Measurements from ENCODE around the gene CROCC2. TPM values are rescaled to one million over a fixed set of nuclear protein-coding genes. Genes with fewer than 3 reads are reported as not detected.

Gene CROCC2
- total and polyA plus RNA-seq, 2 of the 13 experiments (the other 11 are each of a cell fraction or from before 2014, with no cell fraction given), result not detected

GRCh38 chr2:240997856-240998705, 91.9 kb downstream of the CROCC2 start, which contains the start of gene SNED1 (continued):
- TF ChIP-seq RERE (CRISPR knock-in tag; IDR thresholded peaks at IDR 0.05; ENCODE audit: low read depth) (no peak), CHCHD3 (CRISPR knock-in tag; IDR thresholded peaks at IDR 0.05) (no peak; the same call in 1 of the 2 replicates), DMTF1 (CRISPR knock-in tag; IDR thresholded peaks at IDR 0.05) (no peak), SNAPC5 (CRISPR knock-in tag; IDR thresholded peaks at IDR 0.05; ENCODE audit: borderline replicate concordance) (peak; percentile 89), ZNF512 (CRISPR knock-in tag; IDR thresholded peaks at IDR 0.05) (no peak), RAD21 (CRISPR knock-in tag; IDR thresholded peaks at IDR 0.05) (no peak), LBX2 (CRISPR knock-in tag; IDR thresholded peaks at IDR 0.05; ENCODE audit: borderline replicate concordance) (no peak), MTF2 (CRISPR knock-in tag; IDR thresholded peaks at IDR 0.05; ENCODE audit: borderline replicate concordance) (peak; percentile 84; the same call in 1 of the 2 replicates), ZNF772 (CRISPR knock-in tag; IDR thresholded peaks at IDR 0.05) (no peak), ZSCAN31 (CRISPR knock-in tag; IDR thresholded peaks at IDR 0.05; ENCODE audit: low read depth) (0 out of 2 replicates have a peak, but pooled peaks have one; percentile 9), CBX5 (CRISPR knock-in tag; IDR thresholded peaks at IDR 0.05; ENCODE audit: borderline replicate concordance) (no peak), ZNF234 (CRISPR knock-in tag; conservative IDR thresholded peaks at IDR 0.05) (no peak), SNAPC2 (CRISPR knock-in tag; IDR thresholded peaks at IDR 0.05) (peak; percentile 98), NPAS2 (CRISPR knock-in tag; IDR thresholded peaks at IDR 0.05; ENCODE audit: borderline replicate concordance) (no peak), KMT2B (CRISPR knock-in tag; IDR thresholded peaks at IDR 0.05) (no peak), POLR2A (IDR thresholded peaks at IDR 0.05; ENCODE audit: insufficient read depth in 1 of 2, low read depth in 2 of 2, low read length in 2 of 2) (no peak), MAX (IDR thresholded peaks at IDR 0.05) (peak; percentile 53; the same call in 1 of the 2 replicates), SRF (IDR thresholded peaks at IDR 0.05; ENCODE audit: low read depth, low read length) (no peak)

All from HepG2 (cell line).